GM23338 (cell line): Measurements from ENCODE around the gene COX10. TPM values are rescaled to one million over a fixed set of nuclear protein-coding genes. Genes with fewer than 3 reads are reported as not detected.

Source experiments
- ATAC-seq: fragments of 200-7000 bp; cut with Tn5 transposase; 3 replicates; pipeline ENCODE4 v1.9.1; 2020
- DNase-seq: peaks from one replicate; pipeline ENCODE4 v3.0.0-alpha.2; 2015; ENCODE audit warnings: low spot score
- H2AFZ ChIP-seq: fragments of 200-600 bp; sonication (generic); 2 replicates; pipeline ENCODE4 v1.8.0; 2016; ENCODE audit warnings: antibody characterized with exemption, mild to moderate bottlenecking, moderate library complexity
- H3F3A ChIP-seq: fragments of 200-600 bp; sonication (generic); replicated peaks from 2 replicates; pipeline ENCODE4 v1.8.0; 2017; ENCODE audit warnings: antibody characterized with exemption, mixed run types, low read depth
- H3K27ac ChIP-seq: fragments of 200-600 bp; sonication (generic); 2 replicates; pipeline ENCODE4 v1.6.1; 2016; ENCODE audit warnings: low read depth
- H3K27me3 ChIP-seq: fragments of 200-600 bp; sonication (generic); 2 replicates; pipeline ENCODE4 v1.8.0; 2016; ENCODE audit warnings: mild to moderate bottlenecking, mixed run types, moderate library complexity; ENCODE audit not compliant: insufficient read depth
- H3K36me3 ChIP-seq: fragments of 200-600 bp; sonication (generic); 2 replicates; pipeline ENCODE4 v1.8.0; 2016; ENCODE audit warnings: mild to moderate bottlenecking; ENCODE audit not compliant: insufficient read depth
- H3K4me1 ChIP-seq: fragments of 200-600 bp; sonication (generic); 2 replicates; pipeline ENCODE4 v1.8.0; 2016; ENCODE audit warnings: mild to moderate bottlenecking, moderate library complexity; ENCODE audit not compliant: insufficient read depth
- H3K4me2 ChIP-seq: fragments of 200-600 bp; sonication (generic); 2 replicates; pipeline ENCODE4 v1.7.1; 2017; ENCODE audit warnings: mixed run types
- H3K4me3 ChIP-seq: fragments of 200-600 bp; sonication (generic); 2 replicates; pipeline ENCODE4 v1.6.1; 2016; ENCODE audit warnings: mixed run types
- H3K79me2 ChIP-seq: fragments of 200-600 bp; sonication (generic); replicated peaks from 2 replicates; pipeline ENCODE4 v1.8.0; 2017; ENCODE audit warnings: mild to moderate bottlenecking; ENCODE audit not compliant: insufficient read depth
- H3K9me2 ChIP-seq: fragments of 200-600 bp; sonication (generic); 2 replicates; pipeline ENCODE4 v1.8.0; 2017; ENCODE audit not compliant: insufficient read depth
- H4K20me1 ChIP-seq: fragments of 200-600 bp; sonication (generic); replicated peaks from 2 replicates; pipeline ENCODE4 v1.8.0; 2017; ENCODE audit warnings: mild to moderate bottlenecking; ENCODE audit not compliant: insufficient read depth
- H3K27ac Mint-ChIP-seq: 2 replicates; pipeline ENCODE4 v1.8.0; 2020; ENCODE audit warnings: inconsistent platforms, mild to moderate bottlenecking, moderate library complexity, mixed read lengths
- H3K27me3 Mint-ChIP-seq: 3 replicates; pipeline ENCODE4 v1.8.0; 2022; ENCODE audit warnings: low read depth, mild to moderate bottlenecking, moderate library complexity, mixed read lengths, inconsistent platforms; ENCODE audit not compliant: insufficient read depth, poor library complexity
- H3K36me3 Mint-ChIP-seq: 3 replicates; pipeline ENCODE4 v1.8.0; 2021; ENCODE audit warnings: low read depth, mild to moderate bottlenecking, inconsistent platforms, moderate library complexity, mixed read lengths
- H3K4me1 Mint-ChIP-seq: 3 replicates; pipeline ENCODE4 v1.8.0; 2020; ENCODE audit warnings: mild to moderate bottlenecking, inconsistent platforms, mixed read lengths
- H3K4me3 Mint-ChIP-seq: 3 replicates; pipeline ENCODE4 v1.8.0; 2021; ENCODE audit warnings: moderate library complexity, mild to moderate bottlenecking, inconsistent platforms, mixed read lengths
- H3K9me3 Mint-ChIP-seq: 3 replicates; pipeline ENCODE4 v1.8.0; 2020; ENCODE audit warnings: moderate library complexity, mild to moderate bottlenecking, inconsistent platforms, mixed read lengths
- CREB1 ChIP-seq: fragments of 250-450 bp; sonication (Bioruptor Pico); IDR thresholded peaks from 2 replicates; pipeline ENCODE4 v1.5.0; 2020; ENCODE audit warnings: low read depth, mild to moderate bottlenecking, moderate library complexity
- EZH2 ChIP-seq: fragments of 200-600 bp; sonication (generic); IDR thresholded peaks from one replicate; pipeline ENCODE4 v1.8.0; 2017; ENCODE audit warnings: antibody characterized with exemption, mild to moderate bottlenecking, low read depth; ENCODE audit not compliant: unreplicated experiment
- EZH2phosphoT487 ChIP-seq: fragments of 200-600 bp; sonication (generic); IDR thresholded peaks from one replicate; pipeline ENCODE4 v1.8.1; 2018; ENCODE audit warnings: antibody characterized with exemption; ENCODE audit not compliant: unreplicated experiment
- JUNB ChIP-seq: IDR thresholded peaks from one replicate; pipeline ENCODE4 v1.6.1; 2016; ENCODE audit warnings: antibody characterized with exemption; ENCODE audit not compliant: unreplicated experiment
- NANOG ChIP-seq: IDR thresholded peaks from 2 replicates; pipeline ENCODE4 v1.6.1; 2016; ENCODE audit warnings: antibody characterized with exemption, borderline replicate concordance
- POLR2AphosphoS5 ChIP-seq: IDR thresholded peaks from 2 replicates; pipeline ENCODE4 v1.6.1; 2016; ENCODE audit warnings: antibody characterized with exemption, low read depth
- STAT1 ChIP-seq: IDR thresholded peaks from one replicate; pipeline ENCODE4 v1.6.1; 2016; ENCODE audit warnings: antibody characterized with exemption; ENCODE audit not compliant: unreplicated experiment
- ZNF114 ChIP-seq: fragments of 250-450 bp; sonication (Bioruptor Pico); IDR thresholded peaks from 2 replicates; pipeline ENCODE4 v1.5.0; 2020; ENCODE audit warnings: mild to moderate bottlenecking, moderate library complexity
- ZNF331 ChIP-seq: fragments of 250-450 bp; sonication (Bioruptor Pico); IDR thresholded peaks from 2 replicates; pipeline ENCODE4 v1.5.0; 2020; ENCODE audit warnings: low read depth, mild to moderate bottlenecking, moderate library complexity
- polyA plus RNA-seq: library from polyadenylated mRNA; unstranded; fragments of >200 nt; fragmentation: Nextera tagmentation; extraction: Ambion mirVana; gene quantifications from 2 replicates; pipeline ENCODE4 v1.2.1, GENCODE V29; 2016
- total RNA-seq: library from RNA; depleted of rRNA; stranded (reverse); fragments of >200 nt; shearing (Covaris generic); gene quantifications from 2 replicates; pipeline ENCODE4 v1.2.3, GENCODE V29; 2014
- TF ChIP-seq, protein P1 (sequence below): IDR thresholded peaks from one replicate; pipeline ENCODE4 v1.6.1; 2018; ENCODE audit warnings: antibody characterized with exemption; ENCODE audit not compliant: unreplicated experiment
- TF ChIP-seq, protein P2 (sequence below): fragments of 250-450 bp; sonication (Bioruptor Pico); IDR thresholded peaks from 2 replicates; pipeline ENCODE4 v1.5.0; 2020; ENCODE audit warnings: mild to moderate bottlenecking, moderate library complexity
- TF ChIP-seq, protein P3 (sequence below): IDR thresholded peaks from 2 replicates; pipeline ENCODE4 v1.6.1; 2016; ENCODE audit warnings: antibody characterized with exemption

Gene COX10
- total and polyA plus RNA-seq, 2 experiments from 2014 or later: 25.7 to 46.6 TPM

GRCh38 chr17:14197586-14197985 lies 128.3 kb downstream of the COX10 start (continued):
- TF ChIP-seq, protein P1, sequence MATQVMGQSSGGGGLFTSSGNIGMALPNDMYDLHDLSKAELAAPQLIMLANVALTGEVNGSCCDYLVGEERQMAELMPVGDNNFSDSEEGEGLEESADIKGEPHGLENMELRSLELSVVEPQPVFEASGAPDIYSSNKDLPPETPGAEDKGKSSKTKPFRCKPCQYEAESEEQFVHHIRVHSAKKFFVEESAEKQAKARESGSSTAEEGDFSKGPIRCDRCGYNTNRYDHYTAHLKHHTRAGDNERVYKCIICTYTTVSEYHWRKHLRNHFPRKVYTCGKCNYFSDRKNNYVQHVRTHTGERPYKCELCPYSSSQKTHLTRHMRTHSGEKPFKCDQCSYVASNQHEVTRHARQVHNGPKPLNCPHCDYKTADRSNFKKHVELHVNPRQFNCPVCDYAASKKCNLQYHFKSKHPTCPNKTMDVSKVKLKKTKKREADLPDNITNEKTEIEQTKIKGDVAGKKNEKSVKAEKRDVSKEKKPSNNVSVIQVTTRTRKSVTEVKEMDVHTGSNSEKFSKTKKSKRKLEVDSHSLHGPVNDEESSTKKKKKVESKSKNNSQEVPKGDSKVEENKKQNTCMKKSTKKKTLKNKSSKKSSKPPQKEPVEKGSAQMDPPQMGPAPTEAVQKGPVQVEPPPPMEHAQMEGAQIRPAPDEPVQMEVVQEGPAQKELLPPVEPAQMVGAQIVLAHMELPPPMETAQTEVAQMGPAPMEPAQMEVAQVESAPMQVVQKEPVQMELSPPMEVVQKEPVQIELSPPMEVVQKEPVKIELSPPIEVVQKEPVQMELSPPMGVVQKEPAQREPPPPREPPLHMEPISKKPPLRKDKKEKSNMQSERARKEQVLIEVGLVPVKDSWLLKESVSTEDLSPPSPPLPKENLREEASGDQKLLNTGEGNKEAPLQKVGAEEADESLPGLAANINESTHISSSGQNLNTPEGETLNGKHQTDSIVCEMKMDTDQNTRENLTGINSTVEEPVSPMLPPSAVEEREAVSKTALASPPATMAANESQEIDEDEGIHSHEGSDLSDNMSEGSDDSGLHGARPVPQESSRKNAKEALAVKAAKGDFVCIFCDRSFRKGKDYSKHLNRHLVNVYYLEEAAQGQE: no peak
- no peak for TF ChIP-seq CREB1
- no peak for TF ChIP-seq EZH2

GRCh38 chr17:14198013-14198412 lies 128.7 kb downstream of the COX10 start:
- H3K36me3 ChIP-seq: no peaks in the 10 kb centered on the region
- no peaks in the 10 kb centered on the region for H3K79me2 ChIP-seq
- H2AFZ ChIP-seq: no peak overlapping the region
- no peaks in the 10 kb centered on the region for H3K27me3 ChIP-seq
- Mint-ChIP-seq H3K27me3 (no peaks in the 10 kb centered on the region), H3K27ac (peak overlapping the region; percentile 47; the same call in 1 of the 2 replicates), H3K4me1 (peaks cover 16% of the 10 kb centered on the region), H3K9me3 (no peaks in the 10 kb centered on the region), H3K4me3 (no peak overlapping the region), H3K36me3 (peaks cover 3% of the 10 kb centered on the region; the same call in 1 of the 3 replicates)
- no peaks in the 10 kb centered on the region for H3F3A ChIP-seq
- DNase-seq (peak; percentile 56), ATAC-seq (peak; percentile 82)
- H4K20me1 ChIP-seq: no peaks in the 10 kb centered on the region
- no peak overlapping the region for H3K4me3 ChIP-seq
- H3K4me1 ChIP-seq: 0 out of 2 replicates have a peak, but pooled peaks cover 10% of the 10 kb centered on the region
- H3K9me2 ChIP-seq: no peaks in the 10 kb centered on the region; the same call in 1 of the 2 replicates
- H3K27ac ChIP-seq: 0 out of 2 replicates have a peak overlapping the region, but pooled peaks have one; percentile 18
- no peak overlapping the region; the same call in 1 of the 2 replicates for H3K4me2 ChIP-seq
- TF ChIP-seq, protein P2, sequence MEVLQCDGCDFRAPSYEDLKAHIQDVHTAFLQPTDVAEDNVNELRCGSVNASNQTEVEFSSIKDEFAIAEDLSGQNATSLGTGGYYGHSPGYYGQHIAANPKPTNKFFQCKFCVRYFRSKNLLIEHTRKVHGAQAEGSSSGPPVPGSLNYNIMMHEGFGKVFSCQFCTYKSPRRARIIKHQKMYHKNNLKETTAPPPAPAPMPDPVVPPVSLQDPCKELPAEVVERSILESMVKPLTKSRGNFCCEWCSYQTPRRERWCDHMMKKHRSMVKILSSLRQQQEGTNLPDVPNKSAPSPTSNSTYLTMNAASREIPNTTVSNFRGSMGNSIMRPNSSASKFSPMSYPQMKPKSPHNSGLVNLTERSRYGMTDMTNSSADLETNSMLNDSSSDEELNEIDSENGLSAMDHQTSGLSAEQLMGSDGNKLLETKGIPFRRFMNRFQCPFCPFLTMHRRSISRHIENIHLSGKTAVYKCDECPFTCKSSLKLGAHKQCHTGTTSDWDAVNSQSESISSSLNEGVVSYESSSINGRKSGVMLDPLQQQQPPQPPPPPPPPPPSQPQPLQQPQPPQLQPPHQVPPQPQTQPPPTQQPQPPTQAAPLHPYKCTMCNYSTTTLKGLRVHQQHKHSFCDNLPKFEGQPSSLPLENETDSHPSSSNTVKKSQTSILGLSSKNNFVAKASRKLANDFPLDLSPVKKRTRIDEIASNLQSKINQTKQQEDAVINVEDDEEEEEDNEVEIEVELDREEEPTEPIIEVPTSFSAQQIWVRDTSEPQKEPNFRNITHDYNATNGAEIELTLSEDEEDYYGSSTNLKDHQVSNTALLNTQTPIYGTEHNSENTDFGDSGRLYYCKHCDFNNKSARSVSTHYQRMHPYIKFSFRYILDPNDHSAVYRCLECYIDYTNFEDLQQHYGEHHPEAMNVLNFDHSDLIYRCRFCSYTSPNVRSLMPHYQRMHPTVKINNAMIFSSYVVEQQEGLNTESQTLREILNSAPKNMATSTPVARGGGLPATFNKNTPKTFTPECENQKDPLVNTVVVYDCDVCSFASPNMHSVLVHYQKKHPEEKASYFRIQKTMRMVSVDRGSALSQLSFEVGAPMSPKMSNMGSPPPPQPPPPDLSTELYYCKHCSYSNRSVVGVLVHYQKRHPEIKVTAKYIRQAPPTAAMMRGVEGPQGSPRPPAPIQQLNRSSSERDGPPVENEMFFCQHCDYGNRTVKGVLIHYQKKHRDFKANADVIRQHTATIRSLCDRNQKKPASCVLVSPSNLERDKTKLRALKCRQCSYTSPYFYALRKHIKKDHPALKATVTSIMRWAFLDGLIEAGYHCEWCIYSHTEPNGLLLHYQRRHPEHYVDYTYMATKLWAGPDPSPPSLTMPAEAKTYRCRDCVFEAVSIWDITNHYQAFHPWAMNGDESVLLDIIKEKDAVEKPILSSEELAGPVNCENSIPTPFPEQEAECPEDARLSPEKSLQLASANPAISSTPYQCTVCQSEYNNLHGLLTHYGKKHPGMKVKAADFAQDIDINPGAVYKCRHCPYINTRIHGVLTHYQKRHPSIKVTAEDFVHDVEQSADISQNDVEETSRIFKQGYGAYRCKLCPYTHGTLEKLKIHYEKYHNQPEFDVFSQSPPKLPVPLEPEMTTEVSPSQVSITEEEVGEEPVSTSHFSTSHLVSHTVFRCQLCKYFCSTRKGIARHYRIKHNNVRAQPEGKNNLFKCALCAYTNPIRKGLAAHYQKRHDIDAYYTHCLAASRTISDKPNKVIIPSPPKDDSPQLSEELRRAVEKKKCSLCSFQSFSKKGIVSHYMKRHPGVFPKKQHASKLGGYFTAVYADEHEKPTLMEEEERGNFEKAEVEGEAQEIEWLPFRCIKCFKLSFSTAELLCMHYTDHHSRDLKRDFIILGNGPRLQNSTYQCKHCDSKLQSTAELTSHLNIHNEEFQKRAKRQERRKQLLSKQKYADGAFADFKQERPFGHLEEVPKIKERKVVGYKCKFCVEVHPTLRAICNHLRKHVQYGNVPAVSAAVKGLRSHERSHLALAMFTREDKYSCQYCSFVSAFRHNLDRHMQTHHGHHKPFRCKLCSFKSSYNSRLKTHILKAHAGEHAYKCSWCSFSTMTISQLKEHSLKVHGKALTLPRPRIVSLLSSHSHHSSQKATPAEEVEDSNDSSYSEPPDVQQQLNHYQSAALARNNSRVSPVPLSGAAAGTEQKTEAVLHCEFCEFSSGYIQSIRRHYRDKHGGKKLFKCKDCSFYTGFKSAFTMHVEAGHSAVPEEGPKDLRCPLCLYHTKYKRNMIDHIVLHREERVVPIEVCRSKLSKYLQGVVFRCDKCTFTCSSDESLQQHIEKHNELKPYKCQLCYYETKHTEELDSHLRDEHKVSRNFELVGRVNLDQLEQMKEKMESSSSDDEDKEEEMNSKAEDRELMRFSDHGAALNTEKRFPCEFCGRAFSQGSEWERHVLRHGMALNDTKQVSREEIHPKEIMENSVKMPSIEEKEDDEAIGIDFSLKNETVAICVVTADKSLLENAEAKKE (CRISPR knock-in tag): no peak
- TF ChIP-seq EZH2 (no peak), STAT1 (no peak), ZNF114 (CRISPR knock-in tag) (no peak), POLR2AphosphoS5 (no peak), EZH2phosphoT487 (no peak), JUNB (no peak), NANOG (no peak), ZNF331 (no peak)
- TF ChIP-seq, protein P3, sequence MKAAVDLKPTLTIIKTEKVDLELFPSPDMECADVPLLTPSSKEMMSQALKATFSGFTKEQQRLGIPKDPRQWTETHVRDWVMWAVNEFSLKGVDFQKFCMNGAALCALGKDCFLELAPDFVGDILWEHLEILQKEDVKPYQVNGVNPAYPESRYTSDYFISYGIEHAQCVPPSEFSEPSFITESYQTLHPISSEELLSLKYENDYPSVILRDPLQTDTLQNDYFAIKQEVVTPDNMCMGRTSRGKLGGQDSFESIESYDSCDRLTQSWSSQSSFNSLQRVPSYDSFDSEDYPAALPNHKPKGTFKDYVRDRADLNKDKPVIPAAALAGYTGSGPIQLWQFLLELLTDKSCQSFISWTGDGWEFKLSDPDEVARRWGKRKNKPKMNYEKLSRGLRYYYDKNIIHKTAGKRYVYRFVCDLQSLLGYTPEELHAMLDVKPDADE: no peak
